GM20000 (cell line): Measurements from ENCODE around the gene APOE.
"Not testable (repeated sequence)": the region's sequence is repeated elsewhere in the genome, so short reads cannot be mapped to it uniquely, and the experiment has no call there.

ENCODE experiments used
- DNase-seq: peaks from one replicate; pipeline ENCODE4 v3.0.0; 2012; ENCODE audit warnings: low spot score
- CTCF ChIP-seq: IDR thresholded peaks from 2 replicates; pipeline ENCODE4 v1.5.1; 2012; ENCODE audit warnings: mild to moderate bottlenecking, control low read depth; ENCODE audit errors: extremely low read depth, missing control alignments

The APOE gene

DNA sequence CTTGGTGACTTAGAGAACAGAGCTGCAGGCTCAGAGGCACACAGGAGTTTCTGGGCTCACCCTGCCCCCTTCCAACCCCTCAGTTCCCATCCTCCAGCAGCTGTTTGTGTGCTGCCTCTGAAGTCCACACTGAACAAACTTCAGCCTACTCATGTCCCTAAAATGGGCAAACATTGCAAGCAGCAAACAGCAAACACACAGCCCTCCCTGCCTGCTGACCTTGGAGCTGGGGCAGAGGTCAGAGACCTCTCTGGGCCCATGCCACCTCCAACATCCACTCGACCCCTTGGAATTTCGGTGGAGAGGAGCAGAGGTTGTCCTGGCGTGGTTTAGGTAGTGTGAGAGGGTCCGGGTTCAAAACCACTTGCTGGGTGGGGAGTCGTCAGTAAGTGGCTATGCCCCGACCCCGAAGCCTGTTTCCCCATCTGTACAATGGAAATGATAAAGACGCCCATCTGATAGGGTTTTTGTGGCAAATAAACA, 18.7 kb downstream of the APOE start:
- DNase-seq, result no peak
- no peak for TF ChIP-seq CTCF

DNA sequence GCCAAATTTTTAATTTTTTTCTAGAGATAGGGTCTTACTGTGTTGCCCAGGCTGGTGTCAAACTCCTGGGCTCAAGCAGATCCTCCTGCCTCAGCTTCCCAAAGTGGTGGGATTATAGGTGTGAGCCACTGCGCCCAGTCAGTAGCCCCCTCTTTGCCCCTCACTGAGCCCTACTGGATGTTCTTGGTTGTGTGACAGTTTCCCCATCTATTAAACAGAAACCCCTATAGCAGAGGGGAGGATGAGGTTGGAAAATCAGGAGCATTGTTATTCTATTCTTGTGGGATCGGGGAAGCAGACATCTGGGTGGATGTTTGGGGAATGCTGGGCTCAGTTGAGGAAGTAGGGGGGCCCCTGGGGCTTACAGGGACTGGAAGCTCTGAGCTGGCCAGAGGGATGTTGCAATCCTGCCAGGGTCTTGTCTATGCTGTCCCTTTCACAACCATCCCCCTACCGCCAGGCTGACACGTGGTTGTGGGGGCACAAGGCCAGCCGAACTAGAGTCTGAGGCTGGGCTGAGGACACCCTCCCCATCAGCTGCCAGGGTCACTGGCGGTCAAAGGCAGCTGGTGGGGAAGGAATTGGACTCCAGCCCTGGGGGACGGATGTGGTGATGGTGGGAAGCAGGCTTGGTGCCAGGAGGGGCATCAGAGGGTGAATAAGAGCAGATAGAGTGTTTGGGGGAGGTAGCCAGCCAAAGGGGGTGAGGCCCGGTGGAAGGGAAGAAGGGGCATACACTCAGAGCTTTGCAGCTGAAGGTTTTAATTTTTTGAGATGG, 19.7 kb downstream of the APOE start:
- DNase-seq, result no peak
- no peak for TF ChIP-seq CTCF

DNA sequence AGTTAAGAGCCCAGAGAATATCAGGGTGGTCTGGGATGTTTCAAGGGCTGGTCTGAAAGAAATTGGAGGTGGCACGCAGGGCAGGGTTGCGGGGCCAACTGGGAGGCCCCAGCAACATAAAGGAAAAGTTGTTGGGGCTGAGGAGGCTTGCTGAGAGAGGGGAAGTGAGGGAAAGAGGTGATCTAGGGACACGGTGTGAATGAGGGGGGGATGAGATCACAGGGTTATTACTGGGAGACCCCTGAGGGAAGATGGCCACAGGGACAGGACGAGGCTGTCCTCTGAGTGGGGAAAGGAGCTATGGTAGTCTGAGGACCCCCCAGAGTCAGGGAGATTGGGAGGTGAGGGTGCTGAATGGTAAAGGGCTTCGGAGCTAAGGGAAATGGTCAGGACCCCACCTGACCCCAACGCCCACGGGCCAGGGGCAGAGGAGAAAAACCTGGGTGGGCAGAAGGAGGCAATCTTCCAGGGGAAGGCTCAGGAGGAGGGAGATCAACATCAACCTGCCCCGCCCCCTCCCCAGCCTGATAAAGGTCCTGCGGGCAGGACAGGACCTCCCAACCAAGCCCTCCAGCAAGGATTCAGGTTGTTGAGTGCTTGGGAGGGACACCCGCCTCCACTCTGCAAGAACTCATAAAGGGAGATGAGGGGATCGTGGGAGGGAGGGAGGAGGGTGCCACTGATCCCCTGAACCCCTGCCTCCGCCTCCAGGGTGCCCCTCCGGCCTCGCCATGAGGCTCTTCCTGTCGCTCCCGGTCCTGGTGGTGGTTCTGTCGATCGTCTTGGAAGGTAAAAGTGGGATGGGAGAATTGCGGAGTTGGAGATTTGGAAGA, 20.9 kb downstream of the APOE start:
- DNase-seq, result not testable (repeated sequence)

GRCh38 chr19:44927746-44928145, 22.1 kb downstream of the APOE start:
- DNase-seq, result no peak
- TF ChIP-seq CTCF, result no peak

DNA sequence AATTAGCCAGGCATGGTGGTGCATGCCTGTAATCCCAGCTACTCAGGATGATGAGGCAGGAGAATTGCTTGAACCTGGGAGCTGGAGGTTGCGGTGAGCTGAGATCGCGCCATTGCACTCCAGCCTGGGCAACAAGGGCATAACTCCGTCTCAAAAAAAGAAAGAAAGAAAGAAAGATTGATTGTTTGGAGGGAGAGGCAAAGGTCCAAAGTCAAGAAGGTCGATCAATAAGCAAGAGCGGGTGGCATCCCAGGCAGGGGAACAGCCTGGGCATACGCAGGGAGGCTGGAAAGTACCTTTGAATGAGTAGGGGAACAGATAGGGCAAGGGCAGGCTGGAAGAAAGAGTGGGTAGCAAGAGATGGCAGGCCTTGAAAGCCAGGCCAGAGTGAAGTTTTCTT, 24.5 kb downstream of the APOE start:
- no peak for TF ChIP-seq CTCF
- DNase-seq, result no peak

DNA sequence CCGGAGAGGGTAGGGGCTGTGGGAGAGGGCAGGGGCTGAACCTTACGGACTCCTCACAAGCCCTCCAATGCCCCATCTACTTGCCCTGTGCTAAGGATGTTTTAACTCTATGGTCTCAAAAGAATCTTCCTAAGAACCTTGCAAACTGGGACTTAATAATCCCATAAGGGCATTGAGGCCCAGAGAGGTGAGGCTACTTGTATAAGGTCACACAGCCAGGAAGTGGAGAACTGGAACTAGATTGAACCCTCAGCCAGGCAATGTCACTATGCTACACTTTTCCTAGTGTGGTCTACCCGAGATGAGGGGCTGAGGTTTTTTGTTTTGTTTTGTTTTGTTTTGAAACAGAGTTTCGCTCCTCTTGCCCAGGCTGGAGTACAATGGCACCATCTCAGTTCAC, 25.9 kb downstream of the APOE start:
- no peak for TF ChIP-seq CTCF
- DNase-seq, result no peak

GRCh38 chr19:44939668-44940067, 34.1 kb downstream of the APOE start:
- TF ChIP-seq CTCF, result no peak

DNA sequence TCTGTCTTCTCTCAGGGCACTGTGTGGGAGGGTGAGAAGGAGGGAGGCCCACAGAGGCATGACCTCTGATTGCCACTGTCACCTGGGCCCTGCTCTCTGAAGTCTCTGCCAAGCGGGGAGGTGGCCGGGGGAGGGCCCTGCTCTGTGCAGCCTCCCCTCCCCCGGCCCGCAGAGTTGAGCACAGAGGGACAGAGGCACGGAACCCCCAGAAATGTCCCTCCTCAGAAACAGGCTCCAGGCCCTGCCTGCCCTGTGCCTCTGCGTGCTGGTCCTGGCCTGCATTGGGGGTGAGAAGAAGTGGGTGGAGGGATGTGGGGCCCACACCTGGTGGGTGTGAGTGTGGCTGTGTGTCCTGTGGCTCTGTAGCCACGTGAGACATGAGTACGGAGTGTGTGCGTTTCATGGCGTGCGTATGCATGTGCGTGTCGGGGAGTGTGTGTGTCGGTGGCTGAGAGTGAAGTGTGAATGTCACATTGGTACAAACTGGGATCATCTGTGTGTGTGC, 36.5 kb downstream of the APOE start, which contains the start of gene APOC4:
Gene APOC4 (plus strand): TSS at position 171 of the 505 bp plus-strand sequence. CDS start 41 bp downstream, at position 212.
- no peak for DNase-seq
- TF ChIP-seq CTCF, result no peak

More at GRCh38 chr19:44939668-44940067, 34.1 kb downstream of the APOE start:
- DNase-seq, result no peak
